K562 (cell line): ENCODE results near the gene IRAK2. TPM values are rescaled to one million over a fixed set of nuclear protein-coding genes. Genes with fewer than 3 reads are reported as not detected.
A peak's percentile ranks its signal among the peaks of the same experiment; 100 is the strongest.

ENCODE experiments used
- CREB5 ChIP-seq: fragments of 250-450 bp; sonication (Bioruptor Pico); IDR thresholded peaks from 2 replicates; pipeline ENCODE4 v1.5.0; 2020; ENCODE audit warnings: mild to moderate bottlenecking
- DEAF1 ChIP-seq: fragments of 450-650 bp; formaldehyde crosslinking; IDR thresholded peaks from 2 replicates; pipeline ENCODE4 v1.4.0; 2020; ENCODE audit warnings: mild to moderate bottlenecking, moderate library complexity
- GATAD2B ChIP-seq: fragments of 450-650 bp; IDR thresholded peaks from 2 replicates; pipeline ENCODE4 v1.6.1; 2017; ENCODE audit warnings: mild to moderate bottlenecking, borderline replicate concordance
- HDAC2 ChIP-seq: fragments of 450-650 bp; IDR thresholded peaks from 2 replicates; pipeline ENCODE4 v1.6.1; 2016; ENCODE audit warnings: mild to moderate bottlenecking
- HNRNPK ChIP-seq: fragments of 200-400 bp; formaldehyde crosslinking; IDR thresholded peaks from one replicate; pipeline ENCODE4 v1.6.1; 2018; ENCODE audit warnings: mild to moderate bottlenecking, low read depth, low read length; ENCODE audit not compliant: poor library complexity, severe bottlenecking
- NFE2 ChIP-seq: IDR thresholded peaks from 2 replicates; pipeline ENCODE4 v1.6.1; 2014; ENCODE audit warnings: antibody characterized with exemption, low read depth
- NR2C2 ChIP-seq, 2 experiments: fragments of 200-800 bp in 1 of 2; sonication (Bioruptor generic) in 1 of 2; sonication (generic) in 1 of 2; formaldehyde crosslinking in 1 of 2; IDR thresholded peaks; 2 replicates each; pipeline versions ENCODE4 v1.6.1 to v1.8.0; 2016 to 2022; ENCODE audit warnings: mild to moderate bottlenecking in 1 of 2, missing compliant biosample characterization in 1 of 2, missing genetic modification characterization in 1 of 2, missing genetic modification reagents in 1 of 2
- POLR3G ChIP-seq: IDR thresholded peaks from 2 replicates; pipeline ENCODE4 v1.6.1; 2011; ENCODE audit not compliant: insufficient read length, insufficient replicate concordance; ENCODE audit errors: extremely low read depth
- RBM14 ChIP-seq: fragments of 200-400 bp; formaldehyde crosslinking; IDR thresholded peaks from 2 replicates; pipeline ENCODE4 v1.6.1; 2018; ENCODE audit warnings: low read depth, mild to moderate bottlenecking, low read length, moderate library complexity, borderline replicate concordance; ENCODE audit not compliant: insufficient read depth
- RBM25 ChIP-seq: fragments of 200-400 bp; formaldehyde crosslinking; IDR thresholded peaks from 2 replicates; pipeline ENCODE4 v1.6.1; 2018; ENCODE audit warnings: low read length, low read depth, moderate library complexity; ENCODE audit not compliant: severe bottlenecking
- ZC3H4 ChIP-seq: sonication (generic); formaldehyde crosslinking; IDR thresholded peaks from 2 replicates; pipeline ENCODE4 v1.9.0; 2021; ENCODE audit warnings: missing genetic modification reagents, borderline replicate concordance
- ZNF134 ChIP-seq: fragments of 250-450 bp; sonication (Bioruptor Pico); conservative IDR thresholded peaks from 2 replicates; pipeline ENCODE4 v1.4.0; 2020
- ZNF274 ChIP-seq: IDR thresholded peaks from 2 replicates; pipeline ENCODE4 v1.6.1; 2011; ENCODE audit warnings: low read depth, mild to moderate bottlenecking, low read length, moderate library complexity, borderline replicate concordance
- ZNF561 ChIP-seq: fragments of 450-650 bp; formaldehyde crosslinking; conservative IDR thresholded peaks from 2 replicates; pipeline ENCODE4 v1.4.0; 2020; ENCODE audit warnings: mild to moderate bottlenecking, moderate library complexity
- ZNF785 ChIP-seq: fragments of 250-450 bp; sonication (Bioruptor Pico); IDR thresholded peaks from 2 replicates; pipeline ENCODE4 v1.4.0; 2020; ENCODE audit warnings: mild to moderate bottlenecking
- polyA plus RNA-seq, 8 experiments: library from polyadenylated mRNA; depleted of rRNA in 4 of 8; stranded (reverse) in 5 of 8; unstranded in 3 of 8; fragments of >200 nt; fragmentation: Nextera tagmentation in 2 of 8; fragmentation: Illumina TruSeq in 1 of 8; extraction: Ambion mirVana in 2 of 8; extraction: Trizol in 1 of 8; gene quantifications; 2 replicates each; pipeline versions ENCODE4 v1.2.1 to v1.2.3, GENCODE V29; 2011 to 2014; ENCODE audit warnings: inconsistent platforms in 1 of 8, missing spikeins in 1 of 8
- total RNA-seq, 7 experiments: library from RNA; depleted of rRNA in 6 of 7; stranded (reverse); fragments of >200 nt in 6 of 7; fragmentation: Illumina TruSeq in 2 of 7; extraction: Trizol in 2 of 7; gene quantifications; 2 replicates each; pipeline versions ENCODE4 v1.2.1 to v1.2.3, GENCODE V29; 2011 to 2021; ENCODE audit warnings: low replicate concordance in 1 of 7
- TF ChIP-seq, protein P1 (sequence below): sonication (generic); formaldehyde crosslinking; IDR thresholded peaks from 2 replicates; pipeline ENCODE4 v1.8.1; 2023; ENCODE audit warnings: mild to moderate bottlenecking, missing genetic modification reagents
- TF ChIP-seq, protein P2 (sequence below): conservative IDR thresholded peaks from 2 replicates; pipeline ENCODE4 v1.6.1; 2011; ENCODE audit warnings: low read depth, mild to moderate bottlenecking, low read length; ENCODE audit not compliant: control insufficient read depth
- TF ChIP-seq, protein P3 (sequence below): fragments of 250-450 bp; sonication (Bioruptor Pico); IDR thresholded peaks from 2 replicates; pipeline ENCODE4 v1.5.0; 2020; ENCODE audit warnings: mild to moderate bottlenecking, borderline replicate concordance

Gene IRAK2
- total and polyA plus RNA-seq, 9 of the 15 experiments (the other 6 are each of a cell fraction or from before 2014, with no cell fraction given): 0.42 to 4.4 (median 2.7) TPM

GRCh38 chr3:10248184-10248983, 83.7 kb downstream of the IRAK2 start, which contains the start of gene TATDN2 (continued):
- TF ChIP-seq ZNF561 (CRISPR knock-in tag) (no peak), NR2C2 (CRISPR knock-in tag; IDR thresholded peaks at IDR 0.05) (0 out of 2 replicates have a peak, but pooled peaks have one; percentile 36), NR2C2 (tag; IDR thresholded peaks at IDR 0.05) (peak; percentile 81), DEAF1 (CRISPR knock-in tag) (no peak), ZNF785 (CRISPR knock-in tag) (no peak), GATAD2B (peak; percentile 94), HDAC2 (no peak), ZNF274 (no peak), HNRNPK (no peak), ZNF134 (CRISPR knock-in tag) (no peak), POLR3G (no peak), CREB5 (CRISPR knock-in tag) (no peak), ZC3H4 (no peak), NFE2 (no peak), RBM14 (no peak), RBM25 (peak; percentile 71)
- TF ChIP-seq, protein P1, sequence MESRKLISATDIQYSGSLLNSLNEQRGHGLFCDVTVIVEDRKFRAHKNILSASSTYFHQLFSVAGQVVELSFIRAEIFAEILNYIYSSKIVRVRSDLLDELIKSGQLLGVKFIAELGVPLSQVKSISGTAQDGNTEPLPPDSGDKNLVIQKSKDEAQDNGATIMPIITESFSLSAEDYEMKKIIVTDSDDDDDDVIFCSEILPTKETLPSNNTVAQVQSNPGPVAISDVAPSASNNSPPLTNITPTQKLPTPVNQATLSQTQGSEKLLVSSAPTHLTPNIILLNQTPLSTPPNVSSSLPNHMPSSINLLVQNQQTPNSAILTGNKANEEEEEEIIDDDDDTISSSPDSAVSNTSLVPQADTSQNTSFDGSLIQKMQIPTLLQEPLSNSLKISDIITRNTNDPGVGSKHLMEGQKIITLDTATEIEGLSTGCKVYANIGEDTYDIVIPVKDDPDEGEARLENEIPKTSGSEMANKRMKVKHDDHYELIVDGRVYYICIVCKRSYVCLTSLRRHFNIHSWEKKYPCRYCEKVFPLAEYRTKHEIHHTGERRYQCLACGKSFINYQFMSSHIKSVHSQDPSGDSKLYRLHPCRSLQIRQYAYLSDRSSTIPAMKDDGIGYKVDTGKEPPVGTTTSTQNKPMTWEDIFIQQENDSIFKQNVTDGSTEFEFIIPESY (CRISPR knock-in tag): peak; percentile 70
- TF ChIP-seq, protein P2, sequence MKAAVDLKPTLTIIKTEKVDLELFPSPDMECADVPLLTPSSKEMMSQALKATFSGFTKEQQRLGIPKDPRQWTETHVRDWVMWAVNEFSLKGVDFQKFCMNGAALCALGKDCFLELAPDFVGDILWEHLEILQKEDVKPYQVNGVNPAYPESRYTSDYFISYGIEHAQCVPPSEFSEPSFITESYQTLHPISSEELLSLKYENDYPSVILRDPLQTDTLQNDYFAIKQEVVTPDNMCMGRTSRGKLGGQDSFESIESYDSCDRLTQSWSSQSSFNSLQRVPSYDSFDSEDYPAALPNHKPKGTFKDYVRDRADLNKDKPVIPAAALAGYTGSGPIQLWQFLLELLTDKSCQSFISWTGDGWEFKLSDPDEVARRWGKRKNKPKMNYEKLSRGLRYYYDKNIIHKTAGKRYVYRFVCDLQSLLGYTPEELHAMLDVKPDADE: 0 out of 2 replicates have a peak, but pooled peaks have one; percentile 47
- TF ChIP-seq, protein P3, sequence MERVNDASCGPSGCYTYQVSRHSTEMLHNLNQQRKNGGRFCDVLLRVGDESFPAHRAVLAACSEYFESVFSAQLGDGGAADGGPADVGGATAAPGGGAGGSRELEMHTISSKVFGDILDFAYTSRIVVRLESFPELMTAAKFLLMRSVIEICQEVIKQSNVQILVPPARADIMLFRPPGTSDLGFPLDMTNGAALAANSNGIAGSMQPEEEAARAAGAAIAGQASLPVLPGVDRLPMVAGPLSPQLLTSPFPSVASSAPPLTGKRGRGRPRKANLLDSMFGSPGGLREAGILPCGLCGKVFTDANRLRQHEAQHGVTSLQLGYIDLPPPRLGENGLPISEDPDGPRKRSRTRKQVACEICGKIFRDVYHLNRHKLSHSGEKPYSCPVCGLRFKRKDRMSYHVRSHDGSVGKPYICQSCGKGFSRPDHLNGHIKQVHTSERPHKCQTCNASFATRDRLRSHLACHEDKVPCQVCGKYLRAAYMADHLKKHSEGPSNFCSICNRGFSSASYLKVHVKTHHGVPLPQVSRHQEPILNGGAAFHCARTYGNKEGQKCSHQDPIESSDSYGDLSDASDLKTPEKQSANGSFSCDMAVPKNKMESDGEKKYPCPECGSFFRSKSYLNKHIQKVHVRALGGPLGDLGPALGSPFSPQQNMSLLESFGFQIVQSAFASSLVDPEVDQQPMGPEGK (CRISPR knock-in tag): no peak
